BJ (cell line): ENCODE data around the gene ITGA5. TPM values are rescaled to one million over a fixed set of nuclear protein-coding genes. Genes with fewer than 3 reads are reported as not detected.

Source experiments
- CTCF ChIA-PET: fragments of 350-600 bp; formaldehyde crosslinking; extraction: SDS; loops from one replicate; lab custom pipeline; 2021; ENCODE audit warnings: antibody characterized with exemption, inconsistent platforms; lab: Yijun Ruan, JAX
- POLR2A ChIA-PET: fragments of 300-600 bp; sonication (Branson Sonifier 250); formaldehyde crosslinking; extraction: SDS; loops from one replicate; lab custom pipeline; 2021; ENCODE audit warnings: antibody characterized with exemption; lab: Charles Lee
- DNase-seq: peaks from one replicate; pipeline ENCODE4 v3.0.0-alpha.2; 2011; ENCODE audit warnings: low read depth
- H3K27me3 ChIP-seq: 2 replicates; pipeline ENCODE4 v1.6.0; 2011; ENCODE audit warnings: low read length; ENCODE audit not compliant: control insufficient read depth, insufficient read depth
- H3K36me3 ChIP-seq: 2 replicates; pipeline ENCODE4 v1.5.1; 2011; ENCODE audit warnings: low read length; ENCODE audit not compliant: control insufficient read depth, insufficient read depth
- H3K4me3 ChIP-seq: 2 replicates; pipeline ENCODE4 v1.5.1; 2011; ENCODE audit warnings: low read depth, mild to moderate bottlenecking, control low read depth, low read length
- polyA plus RNA-seq: library from polyadenylated mRNA; depleted of rRNA; stranded (reverse); fragments of >200 nt; gene quantifications from 2 replicates; pipeline ENCODE4 v1.2.3, GENCODE V29; 2011
- TF ChIP-seq, protein P1 (sequence below): IDR thresholded peaks from 2 replicates; pipeline ENCODE4 v1.5.1; 2011; ENCODE audit warnings: low read depth, mild to moderate bottlenecking, control low read depth, inconsistent platforms, low read length, moderate library complexity; ENCODE audit not compliant: insufficient read depth

Gene ITGA5
- polyA plus RNA-seq, 1 experiment: 375 TPM

DNA sequence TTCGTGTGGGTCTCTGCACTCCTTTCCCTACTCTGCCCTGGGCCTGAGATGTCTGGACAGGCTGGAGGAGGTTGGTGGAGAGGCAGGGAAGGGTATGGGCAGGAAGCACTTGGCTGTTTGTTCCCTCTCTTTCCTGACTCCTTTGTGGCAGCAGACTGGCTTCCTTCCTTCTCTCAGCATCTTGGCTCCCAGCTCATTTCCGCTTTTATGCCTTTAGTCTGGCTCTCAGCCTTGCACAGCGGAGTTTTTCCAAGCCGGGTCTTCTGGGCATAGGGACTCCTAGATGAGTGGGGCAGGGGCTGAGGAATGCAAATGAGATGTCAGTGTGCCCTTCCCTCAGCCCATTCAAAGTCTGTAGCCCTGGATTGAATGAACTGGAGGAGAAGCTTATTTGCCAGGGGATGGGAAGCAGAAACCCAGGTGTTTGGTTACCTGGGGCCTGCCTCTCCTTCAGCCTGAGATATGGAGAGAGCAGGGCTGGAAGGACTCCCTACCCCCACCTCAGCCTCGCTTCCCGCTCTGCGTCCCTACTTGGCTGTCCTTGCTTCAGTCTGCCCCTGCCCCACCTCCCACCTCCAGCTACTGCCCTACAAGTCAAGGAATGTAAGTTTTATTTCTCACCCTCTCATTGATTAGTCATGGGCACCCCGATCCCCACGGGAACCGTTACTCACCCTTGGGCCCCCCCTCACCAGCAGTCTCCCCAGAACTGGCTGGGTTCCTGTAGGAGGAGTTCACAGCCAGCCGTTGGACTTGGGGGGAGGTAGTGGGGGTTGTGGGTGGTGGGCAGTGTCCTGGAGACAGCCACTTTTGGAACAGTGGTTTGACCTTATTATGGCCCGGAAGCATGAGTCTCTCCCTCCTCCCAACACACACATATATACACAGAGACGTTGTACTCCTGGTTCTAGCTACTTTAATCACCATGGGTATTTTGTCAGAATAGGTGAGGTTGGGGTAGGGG is 9.3 kb upstream of the ITGA5 start:
- no peaks in the 10 kb centered on the region for H3K27me3 ChIP-seq
- ChIA-PET POLR2A (no interaction called here), CTCF (interaction anchor here (0.5 to 32.5 kb wide), 10 partner anchors 8 to 1448 kb away, joined by 3 to 643 read pairs (median 5); no protein-coding TSS in a partner anchor)
- DNase-seq: no peak
- TF ChIP-seq, protein P1, sequence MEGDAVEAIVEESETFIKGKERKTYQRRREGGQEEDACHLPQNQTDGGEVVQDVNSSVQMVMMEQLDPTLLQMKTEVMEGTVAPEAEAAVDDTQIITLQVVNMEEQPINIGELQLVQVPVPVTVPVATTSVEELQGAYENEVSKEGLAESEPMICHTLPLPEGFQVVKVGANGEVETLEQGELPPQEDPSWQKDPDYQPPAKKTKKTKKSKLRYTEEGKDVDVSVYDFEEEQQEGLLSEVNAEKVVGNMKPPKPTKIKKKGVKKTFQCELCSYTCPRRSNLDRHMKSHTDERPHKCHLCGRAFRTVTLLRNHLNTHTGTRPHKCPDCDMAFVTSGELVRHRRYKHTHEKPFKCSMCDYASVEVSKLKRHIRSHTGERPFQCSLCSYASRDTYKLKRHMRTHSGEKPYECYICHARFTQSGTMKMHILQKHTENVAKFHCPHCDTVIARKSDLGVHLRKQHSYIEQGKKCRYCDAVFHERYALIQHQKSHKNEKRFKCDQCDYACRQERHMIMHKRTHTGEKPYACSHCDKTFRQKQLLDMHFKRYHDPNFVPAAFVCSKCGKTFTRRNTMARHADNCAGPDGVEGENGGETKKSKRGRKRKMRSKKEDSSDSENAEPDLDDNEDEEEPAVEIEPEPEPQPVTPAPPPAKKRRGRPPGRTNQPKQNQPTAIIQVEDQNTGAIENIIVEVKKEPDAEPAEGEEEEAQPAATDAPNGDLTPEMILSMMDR: no peak
- no peaks in the 10 kb centered on the region for H3K36me3 ChIP-seq
- no peak overlapping the region for H3K4me3 ChIP-seq

DNA sequence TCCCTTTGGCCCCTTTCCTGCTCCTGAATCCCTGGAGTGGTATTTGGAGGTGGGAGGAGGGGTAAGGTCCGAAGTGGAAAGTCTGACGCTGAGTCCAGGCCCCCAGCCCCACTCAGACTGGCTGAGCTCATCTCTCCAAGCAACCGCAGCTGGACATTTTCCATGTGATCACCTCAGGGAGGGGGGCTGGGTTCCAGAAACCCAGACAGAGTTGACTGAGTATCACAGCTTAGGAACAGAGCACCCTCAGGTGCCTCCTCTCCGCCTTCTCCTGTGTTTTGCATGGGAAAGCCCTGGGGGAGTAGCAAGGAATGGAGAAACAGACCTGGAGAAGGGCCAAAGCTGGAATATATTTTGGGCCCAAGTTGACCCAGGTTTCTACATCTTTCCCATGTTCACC is 8.0 kb upstream of the ITGA5 start:
- Histone ChIP-seq H3K36me3 (no peaks in the 10 kb centered on the region), H3K4me3 (no peak overlapping the region), H3K27me3 (no peaks in the 10 kb centered on the region)
- POLR2A ChIA-PET: no interaction called here
- TF ChIP-seq, protein P1: no peak
- CTCF ChIA-PET: interaction anchor here (1.4 to 32.5 kb wide), 3 partner anchors 12 to 48 kb away, joined by 5 to 643 read pairs (median 49); no protein-coding TSS in a partner anchor
- DNase-seq: no peak

DNA sequence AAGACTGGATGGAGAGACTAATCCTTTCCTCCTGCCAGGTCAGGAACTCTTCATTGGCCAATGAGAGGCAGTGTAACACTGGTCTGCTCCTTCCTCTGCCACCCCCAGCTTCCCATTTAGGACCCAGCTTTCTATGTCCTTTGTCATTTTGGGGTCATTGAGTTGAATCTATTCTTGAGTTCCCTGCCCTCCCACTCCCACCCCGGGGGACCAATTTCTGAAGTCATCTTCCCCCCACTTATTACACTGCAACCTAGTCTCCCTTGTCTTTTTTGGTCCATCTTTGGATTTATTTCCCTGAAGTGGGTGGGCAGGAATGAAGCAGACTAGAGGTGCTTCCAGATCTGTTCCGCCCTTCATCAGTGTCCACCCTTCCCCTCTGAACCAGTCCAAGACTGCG is 7.6 kb upstream of the ITGA5 start:
- no peak overlapping the region for H3K4me3 ChIP-seq
- no peaks in the 10 kb centered on the region for H3K36me3 ChIP-seq
- TF ChIP-seq, protein P1: no peak
- CTCF ChIA-PET: interaction anchor here (1.4 to 32.5 kb wide), 3 partner anchors 12 to 47 kb away, joined by 5 to 643 read pairs (median 49); no protein-coding TSS in a partner anchor
- no peak for DNase-seq
- POLR2A ChIA-PET: no interaction called here
- H3K27me3 ChIP-seq: no peaks in the 10 kb centered on the region

DNA sequence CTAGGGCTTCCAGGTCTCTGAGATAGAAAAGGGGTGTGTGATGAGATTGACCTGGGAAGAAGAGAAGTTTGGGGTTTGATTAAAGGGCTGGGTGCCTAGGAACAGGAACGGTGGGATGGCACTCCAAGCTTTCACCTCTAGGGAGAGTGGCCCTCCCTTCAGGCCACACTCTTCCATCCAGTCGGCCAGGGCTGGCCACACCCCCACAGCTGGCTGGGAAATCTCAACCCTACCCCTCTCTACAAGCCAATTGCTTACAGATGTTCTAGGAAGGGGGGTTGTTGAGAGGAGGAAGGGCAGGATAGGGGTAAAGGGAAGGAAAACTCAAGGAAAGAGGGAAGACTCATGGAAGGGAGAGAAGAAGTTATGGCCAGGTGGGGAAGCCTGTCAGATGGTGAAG is 6.6 kb upstream of the ITGA5 start:
- TF ChIP-seq, protein P1: no peak
- DNase-seq: no peak
- ChIA-PET POLR2A (no interaction called here), CTCF (interaction anchor here (1.0 to 32.5 kb wide), 5 partner anchors 13 to 127 kb away, joined by 3 to 643 read pairs (median 5); no protein-coding TSS in a partner anchor)
- no peak overlapping the region for H3K4me3 ChIP-seq
- H3K36me3 ChIP-seq: no peaks in the 10 kb centered on the region
- no peaks in the 10 kb centered on the region for H3K27me3 ChIP-seq

DNA sequence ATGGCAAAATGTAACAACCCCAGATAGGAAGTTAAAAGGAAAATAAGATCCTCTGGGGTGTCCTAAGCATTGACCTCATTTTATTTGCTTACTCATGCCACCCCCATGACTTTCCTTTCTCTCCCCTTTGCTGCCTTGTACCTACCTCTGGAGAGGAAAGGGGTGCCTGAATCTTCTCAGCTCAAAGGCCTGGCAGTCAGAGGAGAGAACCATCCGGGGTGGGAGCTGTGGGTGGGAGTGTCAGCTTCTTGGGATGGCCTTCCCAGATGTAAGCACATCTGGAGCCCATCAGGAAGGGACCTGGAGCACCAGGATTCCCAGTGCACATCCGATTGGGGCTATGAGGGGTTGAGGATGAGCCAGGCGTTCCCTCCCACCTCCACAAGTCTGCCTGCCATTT is 5.2 kb upstream of the ITGA5 start:
- no peak for DNase-seq
- ChIA-PET CTCF (interaction anchor here (0.5 to 32.5 kb wide), 5 partner anchors 12 to 89 kb away, joined by 3 to 643 read pairs (median 6); no protein-coding TSS in a partner anchor), POLR2A (no interaction called here)
- H3K4me3 ChIP-seq: no peak overlapping the region
- TF ChIP-seq, protein P1: no peak
- H3K36me3 ChIP-seq: no peaks in the 10 kb centered on the region
- H3K27me3 ChIP-seq: no peaks in the 10 kb centered on the region
